HepG2 (cell line): ENCODE data around the gene FOXE3. TPM values are rescaled to one million over a fixed set of nuclear protein-coding genes. Genes with fewer than 3 reads are reported as not detected.

ENCODE experiments used
- ATAC-seq: fragments of 200-7000 bp; cut with Tn5 transposase; 3 replicates; pipeline ENCODE4 v1.9.1; 2020; ENCODE audit warnings: mild to moderate bottlenecking, moderate library complexity
- BruUV-seq: library from RNA; stranded (reverse); fragments of 400-500 nt; replicated peaks from 2 replicates; lab custom pipeline; 2021; lab: Mats Ljungman, UMichigan
- CTCF ChIA-PET: fragments of 300-600 bp; formaldehyde crosslinking; extraction: SDS; loops from one replicate; lab custom pipeline; 2021; ENCODE audit warnings: low total read pairs, inconsistent platforms, low intra/inter-chr PET ratio; lab: Yijun Ruan, JAX
- POLR2A ChIA-PET: fragments of 350-600 bp; sonication (Branson Sonifier 250); formaldehyde crosslinking; loops from one replicate; lab custom pipeline; 2020; ENCODE audit warnings: antibody characterized with exemption, inconsistent platforms; lab: Yijun Ruan, JAX
- DNase-seq: peaks from one replicate; pipeline ENCODE4 v3.0.0-alpha.2; 2015; ENCODE audit warnings: low spot score
- FAIRE-seq: peaks from 3 replicates; lab custom pipeline; 2011; peaks lifted over from hg19 to GRCh38; lab: Jason Lieb, UNC
- H2AFZ ChIP-seq: one replicate; pipeline ENCODE4 v1.6.1; 2011; ENCODE audit warnings: low read length, inconsistent platforms
- H3K27ac ChIP-seq: fragments of 300-600 bp; 3 replicates; pipeline ENCODE4 v1.8.0; 2011; ENCODE audit warnings: mixed run types, mild to moderate bottlenecking, mixed read lengths, low read length, inconsistent platforms; ENCODE audit not compliant: insufficient read depth; ENCODE audit errors: extremely low read length
- H3K27me3 ChIP-seq, 2 experiments: fragments of 200-600 bp in 1 of 2; 2 replicates in 1 of 2; 3 replicates in 1 of 2; pipeline versions ENCODE4 v1.6.0 to v1.8.0; 2011; ENCODE audit warnings: low read length in 2 of 2, mild to moderate bottlenecking in 2 of 2, moderate library complexity in 2 of 2, inconsistent platforms in 1 of 2; ENCODE audit not compliant: insufficient read depth in 2 of 2, control insufficient read depth in 1 of 2
- H3K36me3 ChIP-seq, 2 experiments: fragments of 200-600 bp in 1 of 2; replicated peaks in 1 of 2; 2 replicates in 1 of 2; 3 replicates in 1 of 2; pipeline versions ENCODE4 v1.5.1 to v1.8.0; 2011; ENCODE audit warnings: low read length in 2 of 2, inconsistent platforms in 1 of 2; ENCODE audit not compliant: insufficient read depth in 2 of 2, control insufficient read depth in 1 of 2
- H3K4me1 ChIP-seq: 2 replicates; pipeline ENCODE4 v1.5.1; 2012; ENCODE audit warnings: low read length, inconsistent platforms; ENCODE audit not compliant: insufficient read depth
- H3K4me2 ChIP-seq: 2 replicates; pipeline ENCODE4 v1.6.0; 2011; ENCODE audit warnings: low read depth, low read length, inconsistent platforms
- H3K4me3 ChIP-seq, 3 experiments: fragments of 200-600 bp in 1 of 3; sonication (generic), shearing (Covaris generic) in 1 of 3; replicated peaks in 1 of 3; 2 replicates each; pipeline ENCODE4 v1.5.1; 2011 to 2016; ENCODE audit warnings: low read length in 3 of 3, inconsistent platforms in 2 of 3, low read depth in 2 of 3, mild to moderate bottlenecking in 2 of 3, control low read depth in 1 of 3, mixed read lengths in 1 of 3; ENCODE audit not compliant: insufficient read depth in 1 of 3
- H3K79me2 ChIP-seq: one replicate; pipeline ENCODE4 v1.6.1; 2011; ENCODE audit warnings: low read length, inconsistent platforms; ENCODE audit not compliant: insufficient read depth
- H3K9ac ChIP-seq: 2 replicates; pipeline ENCODE4 v1.6.0; 2011; ENCODE audit warnings: mild to moderate bottlenecking, low read depth, low read length, inconsistent platforms; ENCODE audit not compliant: insufficient read depth
- H3K9me3 ChIP-seq: 2 replicates; pipeline ENCODE4 v1.5.1; 2012; ENCODE audit warnings: mild to moderate bottlenecking, low read length
- H4K20me1 ChIP-seq: 2 replicates; pipeline ENCODE4 v1.6.0; 2011; ENCODE audit warnings: inconsistent platforms, mild to moderate bottlenecking, low read length, moderate library complexity; ENCODE audit not compliant: insufficient read depth
- RARA ChIP-seq: IDR thresholded peaks from 2 replicates; pipeline ENCODE4 v1.6.1; 2016; ENCODE audit warnings: missing genetic modification reagents, missing compliant biosample characterization
- ZNF138 ChIP-seq: sonication (generic); formaldehyde crosslinking; IDR thresholded peaks from 2 replicates; pipeline ENCODE4 v1.5.0; 2020; ENCODE audit warnings: mild to moderate bottlenecking, low read depth, missing genetic modification reagents
- ZNF441 ChIP-seq: sonication (generic); formaldehyde crosslinking; IDR thresholded peaks from 2 replicates; pipeline ENCODE4 v1.7.0; 2021; ENCODE audit warnings: missing genetic modification reagents, borderline replicate concordance
- WGBS: methylation state at CpG from one replicate; pipeline ENCODE4 v1.1.6; 2017; ENCODE audit warnings: low lambda C conversion rate; 5-methylcytosine and 5-hydroxymethylcytosine counted together
- in situ Hi-C: cut with HindIII; loops from 2 replicates; pipeline ENCODE4 v1.10.0; 2017; ENCODE audit warnings: low pct_unique_long_range_greater_than_20kb; ENCODE audit not compliant: extremely low pct_ligation_motif_present
- intact Hi-C: fragments of 100-400 bp; cut with micrococcal nuclease; formaldehyde crosslinking; loops from one replicate; pipeline ENCODE4 v1.10.0; 2022; ENCODE audit not compliant: unreplicated experiment
- polyA plus RNA-seq, 8 experiments: library from polyadenylated mRNA; depleted of rRNA in 3 of 8; stranded (reverse) in 7 of 8; unstranded in 1 of 8; fragments of >200 nt; fragmentation: Illumina TruSeq in 4 of 8; extraction: Trizol in 4 of 8; gene quantifications; 2 replicates each; pipeline versions ENCODE4 v1.2.1 to v1.2.3, GENCODE V29; 2011 to 2016; ENCODE audit warnings: low read depth in 4 of 8, missing spikeins in 1 of 8, mixed read lengths in 1 of 8; ENCODE audit not compliant: insufficient read depth in 1 of 8
- total RNA-seq, 5 experiments: library from RNA; depleted of rRNA; stranded (reverse); fragments of >200 nt; fragmentation: Illumina TruSeq; extraction: Trizol; gene quantifications; 2 replicates each; pipeline ENCODE4 v1.2.3, GENCODE V29; 2016; ENCODE audit warnings: low read depth in 1 of 5
- TF ChIP-seq, protein P1 (sequence below): sonication (generic); formaldehyde crosslinking; IDR thresholded peaks from 2 replicates; pipeline ENCODE4 v1.4.0; 2020; ENCODE audit warnings: missing genetic modification reagents
- TF ChIP-seq, protein P2 (sequence below): sonication (generic); formaldehyde crosslinking; IDR thresholded peaks from 2 replicates; pipeline ENCODE4 v1.5.0; 2020; ENCODE audit warnings: mild to moderate bottlenecking, missing genetic modification reagents, moderate library complexity
- TF ChIP-seq, protein P3 (sequence below): fragments of 450-650 bp; IDR thresholded peaks from 2 replicates; pipeline ENCODE4 v1.6.1; 2017
- TF ChIP-seq, protein P4 (sequence below): sonication (generic); formaldehyde crosslinking; IDR thresholded peaks from 2 replicates; pipeline ENCODE4 v1.4.0; 2020; ENCODE audit warnings: mild to moderate bottlenecking, missing genetic modification reagents
- TF ChIP-seq, protein P5 (sequence below): sonication (generic); formaldehyde crosslinking; IDR thresholded peaks from 2 replicates; pipeline ENCODE4 v1.8.0; 2022; ENCODE audit warnings: missing genetic modification reagents, mild to moderate bottlenecking, borderline replicate concordance

FOXE3 gene
- total and polyA plus RNA-seq, 2 of the 13 experiments (the other 11 are each of a cell fraction or from before 2014, with no cell fraction given): not detected

DNA sequence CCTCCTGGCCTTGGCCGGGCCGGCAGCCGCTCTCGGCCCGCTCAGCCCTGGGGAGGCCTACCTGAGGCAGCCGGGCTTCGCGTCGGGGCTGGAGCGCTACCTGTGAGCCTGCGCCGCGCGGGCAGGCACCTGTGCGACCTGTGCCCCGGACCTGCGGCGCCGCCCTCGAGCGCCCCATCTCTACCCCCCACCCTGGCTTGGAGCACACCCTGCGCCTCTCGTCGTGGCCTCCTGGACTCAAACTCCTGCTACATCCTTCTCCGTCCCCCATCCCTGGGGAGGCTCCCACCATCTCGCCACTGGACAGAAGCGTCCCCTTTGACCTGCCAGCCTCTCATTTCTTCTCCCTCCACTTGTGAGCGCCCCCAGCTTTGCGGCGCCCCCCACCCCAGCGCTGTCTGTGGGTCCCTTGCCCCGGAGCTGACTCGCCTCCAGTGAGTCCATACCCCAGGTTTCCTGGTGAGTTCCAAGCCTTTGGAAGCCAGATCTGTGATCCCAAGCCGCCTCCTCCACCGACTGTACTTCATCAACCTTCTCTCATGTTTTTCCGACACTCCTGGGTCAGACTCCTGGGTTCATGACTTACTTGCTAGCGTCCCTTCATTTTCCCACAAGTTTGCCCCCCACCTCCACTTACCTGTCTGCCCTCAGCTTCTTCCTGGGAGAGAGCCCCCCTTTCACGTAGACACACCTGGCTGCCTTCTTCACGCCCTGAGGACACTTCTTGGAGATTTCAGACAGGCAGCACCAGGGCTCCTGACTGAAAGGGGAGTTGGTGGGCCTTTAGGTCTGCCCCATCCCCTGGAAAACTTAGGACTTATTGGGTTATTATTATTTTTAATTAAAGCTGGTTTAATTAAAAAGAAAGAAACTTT lies 1.3 kb downstream of the FOXE3 start:
- ATAC-seq: no peak
- no peak for FAIRE-seq
- Histone ChIP-seq H2AFZ (no peak overlapping the region), H3K4me3 (no peak overlapping the region), H3K4me1 (peaks cover 10% of the 10 kb centered on the region; the same call in 1 of the 2 replicates), H3K27me3 (peaks cover 0 to 14% of the 10 kb centered on the region in 2 experiments; a peak in 3 of 5 replicates), H3K4me2 (no peak overlapping the region), H3K9me3 (no peaks in the 10 kb centered on the region), H3K27ac (no peak overlapping the region), H3K9ac (no peak overlapping the region), H4K20me1 (no peaks in the 10 kb centered on the region), H3K79me2 (no peaks in the 10 kb centered on the region), H3K36me3 (no peaks in the 10 kb centered on the region)
- in situ Hi-C loops: no loop called here
- ChIA-PET POLR2A (no interaction called here), CTCF (no interaction called here)
- no peak for DNase-seq
- no TSS peak for BruUV-seq
- intact Hi-C loops: no loop called here
- WGBS: 64% methylated on average over 24 of the region's 39 CpGs
- TF ChIP-seq, protein P1, sequence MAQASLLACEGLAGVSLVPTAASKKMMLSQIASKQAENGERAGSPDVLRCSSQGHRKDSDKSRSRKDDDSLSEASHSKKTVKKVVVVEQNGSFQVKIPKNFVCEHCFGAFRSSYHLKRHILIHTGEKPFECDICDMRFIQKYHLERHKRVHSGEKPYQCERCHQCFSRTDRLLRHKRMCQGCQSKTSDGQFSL (CRISPR knock-in tag): no peak
- TF ChIP-seq, protein P2, sequence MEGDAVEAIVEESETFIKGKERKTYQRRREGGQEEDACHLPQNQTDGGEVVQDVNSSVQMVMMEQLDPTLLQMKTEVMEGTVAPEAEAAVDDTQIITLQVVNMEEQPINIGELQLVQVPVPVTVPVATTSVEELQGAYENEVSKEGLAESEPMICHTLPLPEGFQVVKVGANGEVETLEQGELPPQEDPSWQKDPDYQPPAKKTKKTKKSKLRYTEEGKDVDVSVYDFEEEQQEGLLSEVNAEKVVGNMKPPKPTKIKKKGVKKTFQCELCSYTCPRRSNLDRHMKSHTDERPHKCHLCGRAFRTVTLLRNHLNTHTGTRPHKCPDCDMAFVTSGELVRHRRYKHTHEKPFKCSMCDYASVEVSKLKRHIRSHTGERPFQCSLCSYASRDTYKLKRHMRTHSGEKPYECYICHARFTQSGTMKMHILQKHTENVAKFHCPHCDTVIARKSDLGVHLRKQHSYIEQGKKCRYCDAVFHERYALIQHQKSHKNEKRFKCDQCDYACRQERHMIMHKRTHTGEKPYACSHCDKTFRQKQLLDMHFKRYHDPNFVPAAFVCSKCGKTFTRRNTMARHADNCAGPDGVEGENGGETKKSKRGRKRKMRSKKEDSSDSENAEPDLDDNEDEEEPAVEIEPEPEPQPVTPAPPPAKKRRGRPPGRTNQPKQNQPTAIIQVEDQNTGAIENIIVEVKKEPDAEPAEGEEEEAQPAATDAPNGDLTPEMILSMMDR (CRISPR knock-in tag): no peak
- TF ChIP-seq, protein P3, sequence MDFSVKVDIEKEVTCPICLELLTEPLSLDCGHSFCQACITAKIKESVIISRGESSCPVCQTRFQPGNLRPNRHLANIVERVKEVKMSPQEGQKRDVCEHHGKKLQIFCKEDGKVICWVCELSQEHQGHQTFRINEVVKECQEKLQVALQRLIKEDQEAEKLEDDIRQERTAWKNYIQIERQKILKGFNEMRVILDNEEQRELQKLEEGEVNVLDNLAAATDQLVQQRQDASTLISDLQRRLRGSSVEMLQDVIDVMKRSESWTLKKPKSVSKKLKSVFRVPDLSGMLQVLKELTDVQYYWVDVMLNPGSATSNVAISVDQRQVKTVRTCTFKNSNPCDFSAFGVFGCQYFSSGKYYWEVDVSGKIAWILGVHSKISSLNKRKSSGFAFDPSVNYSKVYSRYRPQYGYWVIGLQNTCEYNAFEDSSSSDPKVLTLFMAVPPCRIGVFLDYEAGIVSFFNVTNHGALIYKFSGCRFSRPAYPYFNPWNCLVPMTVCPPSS: no peak
- TF ChIP-seq, protein P4, sequence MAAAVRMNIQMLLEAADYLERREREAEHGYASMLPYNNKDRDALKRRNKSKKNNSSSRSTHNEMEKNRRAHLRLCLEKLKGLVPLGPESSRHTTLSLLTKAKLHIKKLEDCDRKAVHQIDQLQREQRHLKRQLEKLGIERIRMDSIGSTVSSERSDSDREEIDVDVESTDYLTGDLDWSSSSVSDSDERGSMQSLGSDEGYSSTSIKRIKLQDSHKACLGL (CRISPR knock-in tag): no peak
- TF ChIP-seq ZNF138 (CRISPR knock-in tag): no peak
- TF ChIP-seq, protein P5, sequence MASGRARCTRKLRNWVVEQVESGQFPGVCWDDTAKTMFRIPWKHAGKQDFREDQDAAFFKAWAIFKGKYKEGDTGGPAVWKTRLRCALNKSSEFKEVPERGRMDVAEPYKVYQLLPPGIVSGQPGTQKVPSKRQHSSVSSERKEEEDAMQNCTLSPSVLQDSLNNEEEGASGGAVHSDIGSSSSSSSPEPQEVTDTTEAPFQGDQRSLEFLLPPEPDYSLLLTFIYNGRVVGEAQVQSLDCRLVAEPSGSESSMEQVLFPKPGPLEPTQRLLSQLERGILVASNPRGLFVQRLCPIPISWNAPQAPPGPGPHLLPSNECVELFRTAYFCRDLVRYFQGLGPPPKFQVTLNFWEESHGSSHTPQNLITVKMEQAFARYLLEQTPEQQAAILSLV: no peak
- no peak for TF ChIP-seq ZNF441 (CRISPR knock-in tag)
- no peak for TF ChIP-seq RARA
